ENCODE measurements around the gene NR5A2.

The NR5A2 gene

DNA sequence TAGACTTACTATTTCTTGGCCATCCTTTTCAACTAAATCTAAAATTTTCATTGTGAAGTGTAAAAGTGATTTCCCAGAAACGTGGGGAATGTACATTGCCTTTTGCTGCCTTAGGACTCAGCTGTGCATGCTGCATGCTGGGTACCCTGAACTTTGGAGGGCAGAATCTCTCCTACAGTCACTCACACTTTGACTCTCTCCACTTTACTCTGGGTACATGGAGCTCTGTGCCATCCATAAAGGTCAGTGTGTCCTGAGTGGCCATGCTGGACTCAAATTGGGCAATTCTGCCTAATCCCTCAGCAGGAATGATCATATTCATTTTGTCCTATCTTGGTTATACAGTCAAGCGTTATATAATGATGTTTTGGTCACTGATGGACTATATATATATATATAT, 105.6 kb downstream of the NR5A2 start:
- in situ Hi-C loops (cut with MboI; ENCODE audit: low sequenced_read_pairs, unreplicated experiment): no loop called here
- TF ChIP-seq, protein P1, sequence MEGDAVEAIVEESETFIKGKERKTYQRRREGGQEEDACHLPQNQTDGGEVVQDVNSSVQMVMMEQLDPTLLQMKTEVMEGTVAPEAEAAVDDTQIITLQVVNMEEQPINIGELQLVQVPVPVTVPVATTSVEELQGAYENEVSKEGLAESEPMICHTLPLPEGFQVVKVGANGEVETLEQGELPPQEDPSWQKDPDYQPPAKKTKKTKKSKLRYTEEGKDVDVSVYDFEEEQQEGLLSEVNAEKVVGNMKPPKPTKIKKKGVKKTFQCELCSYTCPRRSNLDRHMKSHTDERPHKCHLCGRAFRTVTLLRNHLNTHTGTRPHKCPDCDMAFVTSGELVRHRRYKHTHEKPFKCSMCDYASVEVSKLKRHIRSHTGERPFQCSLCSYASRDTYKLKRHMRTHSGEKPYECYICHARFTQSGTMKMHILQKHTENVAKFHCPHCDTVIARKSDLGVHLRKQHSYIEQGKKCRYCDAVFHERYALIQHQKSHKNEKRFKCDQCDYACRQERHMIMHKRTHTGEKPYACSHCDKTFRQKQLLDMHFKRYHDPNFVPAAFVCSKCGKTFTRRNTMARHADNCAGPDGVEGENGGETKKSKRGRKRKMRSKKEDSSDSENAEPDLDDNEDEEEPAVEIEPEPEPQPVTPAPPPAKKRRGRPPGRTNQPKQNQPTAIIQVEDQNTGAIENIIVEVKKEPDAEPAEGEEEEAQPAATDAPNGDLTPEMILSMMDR (IDR thresholded peaks at IDR 0.05; ENCODE audit: borderline replicate concordance, control extremely low read depth, extremely low read depth, insufficient read depth, missing control alignments): no peak

DNA sequence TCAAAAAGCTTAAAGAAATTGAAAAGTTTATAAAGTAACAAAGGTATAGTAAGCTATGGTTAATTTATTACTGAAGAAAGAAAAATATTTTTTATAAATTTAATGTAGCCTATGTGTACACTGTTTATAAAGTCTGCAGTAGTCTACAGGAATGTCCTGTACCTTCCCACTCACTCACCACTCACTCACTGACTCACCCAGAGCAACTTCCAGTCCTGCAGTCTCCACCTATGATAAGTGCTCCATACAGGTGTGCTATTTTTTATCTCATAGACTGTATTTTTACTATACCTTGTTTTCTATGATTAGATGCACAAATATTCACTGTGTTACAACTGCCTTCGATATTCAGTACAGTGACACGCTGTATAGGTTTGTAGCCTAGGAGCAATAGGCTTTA, 106.6 kb downstream of the NR5A2 start:
- no peak for DNase-seq (ENCODE audit: low spot score)
- in situ Hi-C loops (cut with MboI; ENCODE audit: low sequenced_read_pairs, unreplicated experiment): no loop called here
- TF ChIP-seq, protein P1 (IDR thresholded peaks at IDR 0.05; ENCODE audit: borderline replicate concordance, control extremely low read depth, extremely low read depth, insufficient read depth, missing control alignments): no peak

More for the DNA sequence above, 105.6 kb downstream of the NR5A2 start:
- DNase-seq (ENCODE audit: low spot score): no peak

DNA sequence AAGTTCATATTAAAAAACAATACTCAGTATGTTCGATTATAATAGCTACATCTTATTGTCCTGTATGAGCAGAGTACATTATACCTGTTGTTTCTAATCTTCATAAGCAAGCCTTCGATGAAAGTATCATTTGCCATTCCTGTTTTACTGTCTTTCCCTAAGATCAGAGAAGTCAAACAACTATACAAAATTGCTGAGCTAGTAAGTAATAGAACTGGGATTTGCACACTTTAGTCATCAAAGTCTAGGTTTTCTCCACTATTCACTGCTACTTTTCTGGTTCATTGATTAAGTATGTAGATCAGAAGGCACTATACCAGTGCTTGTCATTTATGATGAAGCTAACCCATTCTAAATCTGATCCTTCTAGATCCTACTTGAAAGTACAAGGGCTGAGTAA, 108.9 kb downstream of the NR5A2 start:
- TF ChIP-seq, protein P1 (IDR thresholded peaks at IDR 0.05; ENCODE audit: borderline replicate concordance, control extremely low read depth, extremely low read depth, insufficient read depth, missing control alignments): no peak
- in situ Hi-C loops (cut with MboI; ENCODE audit: low sequenced_read_pairs, unreplicated experiment): no loop called here
- DNase-seq (ENCODE audit: low spot score): no peak

DNA sequence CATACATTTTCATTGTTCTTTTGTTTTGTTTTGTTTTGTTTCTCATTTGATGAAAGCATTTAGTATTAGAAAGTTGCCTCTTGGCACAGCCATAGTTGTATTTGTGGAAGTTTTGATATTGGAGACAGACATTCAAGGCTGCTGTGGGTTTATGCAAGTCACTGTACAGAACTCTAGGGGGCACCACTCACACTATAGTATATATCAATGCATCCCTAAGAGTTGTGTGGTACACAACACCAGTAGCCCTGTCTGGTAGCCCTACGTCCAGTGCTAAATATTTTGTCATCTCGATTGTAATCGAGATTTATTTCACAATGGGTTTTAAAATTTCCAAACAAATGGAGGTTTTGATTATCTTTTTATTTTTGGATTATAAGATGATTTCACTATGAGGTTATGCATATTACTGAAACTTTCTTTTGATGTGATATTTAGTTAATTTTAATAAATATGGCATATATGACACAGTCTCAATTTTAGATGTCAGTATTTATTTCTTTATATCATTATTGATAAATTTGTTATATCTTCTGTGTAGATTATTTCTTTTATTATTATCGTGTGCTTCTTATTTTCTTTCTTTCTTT, 112.2 kb downstream of the NR5A2 start:
- DNase-seq (ENCODE audit: low spot score): peak; percentile 60
- in situ Hi-C loops (cut with MboI; ENCODE audit: low sequenced_read_pairs, unreplicated experiment): loop anchor here (10.0 kb wide), 1 partner anchor 345 kb away; no protein-coding TSS in a partner anchor
- TF ChIP-seq, protein P1 (IDR thresholded peaks at IDR 0.05; ENCODE audit: borderline replicate concordance, control extremely low read depth, extremely low read depth, insufficient read depth, missing control alignments): peak; percentile 56

DNA sequence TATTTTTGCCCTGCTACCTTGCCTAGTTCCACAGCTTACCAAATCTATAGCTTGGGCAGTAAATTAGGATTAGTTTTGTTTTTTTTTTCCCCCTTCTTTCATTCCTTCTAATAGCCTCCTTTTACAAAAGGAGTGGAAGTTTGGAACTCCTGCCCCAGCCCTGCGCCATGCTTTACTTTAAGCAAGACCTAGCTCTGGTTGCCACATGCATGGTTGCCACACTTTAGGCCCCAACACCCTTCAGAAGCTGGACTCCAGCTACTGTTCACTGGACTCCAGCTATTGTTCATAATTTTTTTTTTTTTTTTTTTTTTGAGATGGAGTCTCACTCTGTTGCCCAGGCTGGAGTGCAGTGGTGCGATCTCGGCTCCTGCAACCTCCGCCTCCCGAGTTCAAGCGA, 115.8 kb downstream of the NR5A2 start:
- in situ Hi-C loops (cut with MboI; ENCODE audit: low sequenced_read_pairs, unreplicated experiment): loop anchor here (10.0 kb wide), 1 partner anchor 341 kb away; no protein-coding TSS in a partner anchor
- TF ChIP-seq, protein P1 (IDR thresholded peaks at IDR 0.05; ENCODE audit: borderline replicate concordance, control extremely low read depth, extremely low read depth, insufficient read depth, missing control alignments): no peak
- no peak for DNase-seq (ENCODE audit: low spot score)

DNA sequence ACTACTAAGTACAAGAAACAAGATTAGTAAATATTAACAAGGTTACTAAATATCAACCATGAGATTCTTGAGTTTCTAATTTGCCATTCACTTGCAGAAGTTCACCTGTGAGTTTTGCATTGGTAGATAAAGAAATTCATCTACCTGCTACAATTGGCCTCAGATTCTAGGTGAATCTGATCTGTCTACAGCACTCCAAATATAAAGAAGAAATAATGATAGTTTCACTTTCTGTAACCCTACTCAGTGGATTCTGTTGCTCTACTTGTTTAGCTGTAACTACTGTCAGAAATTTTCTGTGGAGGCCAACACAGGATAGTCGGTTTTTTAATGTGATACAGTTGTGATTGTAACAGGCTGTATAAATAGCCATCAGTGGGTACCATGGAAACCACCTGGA, 118.6 kb downstream of the NR5A2 start:
- in situ Hi-C loops (cut with MboI; ENCODE audit: low sequenced_read_pairs, unreplicated experiment): loop anchor here (10.0 kb wide), 1 partner anchor 339 kb away; no protein-coding TSS in a partner anchor
- TF ChIP-seq, protein P1 (IDR thresholded peaks at IDR 0.05; ENCODE audit: borderline replicate concordance, control extremely low read depth, extremely low read depth, insufficient read depth, missing control alignments): no peak
- peak; percentile 43 for DNase-seq (ENCODE audit: low spot score)
